GM06990 (cell line): ENCODE measurements around the gene FBXW12.

Source experiments
- DNase-seq: peaks from one replicate; pipeline ENCODE4 v3.0.0-alpha.2; 2011; ENCODE audit not compliant: insufficient read length; ENCODE audit errors: extremely low read depth
- H3K27me3 ChIP-seq: replicated peaks from 2 replicates; pipeline ENCODE4 v1.6.0; 2011; ENCODE audit warnings: low read length; ENCODE audit not compliant: control insufficient read depth, insufficient read depth
- H3K36me3 ChIP-seq: 2 replicates; pipeline ENCODE4 v1.5.1; 2011; ENCODE audit warnings: low read length; ENCODE audit not compliant: control insufficient read depth, insufficient read depth
- H3K4me3 ChIP-seq: replicated peaks from 2 replicates; pipeline ENCODE4 v1.5.1; 2011; ENCODE audit warnings: low read depth, mild to moderate bottlenecking, control low read depth, low read length
- TF ChIP-seq, protein P1 (sequence below): IDR thresholded peaks from 2 replicates; pipeline ENCODE4 v1.5.1; 2011; ENCODE audit warnings: low read length, control low read depth, mild to moderate bottlenecking, inconsistent platforms; ENCODE audit not compliant: insufficient read depth, poor library complexity, severe bottlenecking

The FBXW12 gene

DNA sequence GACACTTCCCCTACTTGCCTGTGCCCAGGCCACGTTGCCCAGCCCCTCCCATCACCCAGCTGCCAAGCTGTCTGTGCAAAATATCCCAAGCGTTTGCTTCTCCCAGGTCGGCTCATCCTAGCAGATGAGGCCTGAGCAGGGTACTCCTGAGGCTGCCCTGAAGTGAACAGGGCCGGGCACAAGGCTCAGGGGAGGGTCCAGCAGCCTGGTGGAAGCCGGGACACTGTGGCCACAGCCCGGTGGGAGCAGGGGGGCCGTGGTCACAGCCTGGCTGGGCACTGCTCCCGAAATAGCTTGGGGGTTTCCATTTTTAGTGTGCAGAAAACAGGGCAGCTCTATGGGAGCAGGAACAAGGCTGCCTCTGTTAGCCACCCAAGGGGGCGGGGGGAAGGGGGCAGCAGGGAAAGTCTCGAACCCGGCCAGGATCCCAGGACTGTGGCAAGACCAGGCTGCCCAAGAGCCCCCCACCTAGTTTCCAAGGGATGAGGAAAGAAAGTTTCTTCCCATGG is 54.4 kb downstream of the FBXW12 start:
- Histone ChIP-seq H3K4me3 (no peak overlapping the region), H3K36me3 (no peaks in the 10 kb centered on the region), H3K27me3 (no peaks in the 10 kb centered on the region)
- TF ChIP-seq, protein P1, sequence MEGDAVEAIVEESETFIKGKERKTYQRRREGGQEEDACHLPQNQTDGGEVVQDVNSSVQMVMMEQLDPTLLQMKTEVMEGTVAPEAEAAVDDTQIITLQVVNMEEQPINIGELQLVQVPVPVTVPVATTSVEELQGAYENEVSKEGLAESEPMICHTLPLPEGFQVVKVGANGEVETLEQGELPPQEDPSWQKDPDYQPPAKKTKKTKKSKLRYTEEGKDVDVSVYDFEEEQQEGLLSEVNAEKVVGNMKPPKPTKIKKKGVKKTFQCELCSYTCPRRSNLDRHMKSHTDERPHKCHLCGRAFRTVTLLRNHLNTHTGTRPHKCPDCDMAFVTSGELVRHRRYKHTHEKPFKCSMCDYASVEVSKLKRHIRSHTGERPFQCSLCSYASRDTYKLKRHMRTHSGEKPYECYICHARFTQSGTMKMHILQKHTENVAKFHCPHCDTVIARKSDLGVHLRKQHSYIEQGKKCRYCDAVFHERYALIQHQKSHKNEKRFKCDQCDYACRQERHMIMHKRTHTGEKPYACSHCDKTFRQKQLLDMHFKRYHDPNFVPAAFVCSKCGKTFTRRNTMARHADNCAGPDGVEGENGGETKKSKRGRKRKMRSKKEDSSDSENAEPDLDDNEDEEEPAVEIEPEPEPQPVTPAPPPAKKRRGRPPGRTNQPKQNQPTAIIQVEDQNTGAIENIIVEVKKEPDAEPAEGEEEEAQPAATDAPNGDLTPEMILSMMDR: no peak
- DNase-seq: no peak

DNA sequence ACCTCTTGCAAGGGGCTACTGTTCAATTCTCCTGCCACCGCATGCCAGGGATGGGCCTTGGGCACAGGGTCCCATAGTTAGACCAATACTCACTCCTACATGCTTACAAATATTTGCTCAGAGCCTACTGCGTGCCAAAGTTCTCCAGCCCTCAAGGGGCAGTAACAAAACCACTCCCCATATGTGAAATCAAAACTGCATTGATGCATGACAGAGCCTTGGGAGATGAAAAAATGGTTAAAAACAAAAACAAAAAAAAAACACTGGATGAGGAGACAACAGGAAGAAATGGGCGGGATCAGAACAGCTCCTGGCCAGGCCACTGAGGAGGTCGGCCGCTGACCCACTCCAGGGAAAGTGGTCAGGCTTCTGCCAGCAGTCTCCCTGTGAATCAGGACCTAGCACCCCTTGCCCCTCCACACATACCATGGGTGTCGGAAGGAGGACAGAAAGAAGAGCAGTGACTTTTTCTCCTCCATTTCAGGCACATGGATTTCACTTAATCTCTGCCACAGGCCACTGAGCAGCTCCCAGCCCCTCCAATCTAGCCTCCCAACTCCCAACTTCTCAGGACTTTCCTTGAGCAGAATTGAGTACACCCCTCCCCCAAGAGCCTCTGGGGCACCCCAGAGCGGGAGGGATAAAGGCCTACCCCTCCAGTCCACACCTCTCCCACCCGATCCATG is 55.1 kb downstream of the FBXW12 start:
- TF ChIP-seq, protein P1: no peak
- no peak overlapping the region for H3K4me3 ChIP-seq
- H3K27me3 ChIP-seq: no peaks in the 10 kb centered on the region
- DNase-seq: no peak
- no peaks in the 10 kb centered on the region for H3K36me3 ChIP-seq

DNA sequence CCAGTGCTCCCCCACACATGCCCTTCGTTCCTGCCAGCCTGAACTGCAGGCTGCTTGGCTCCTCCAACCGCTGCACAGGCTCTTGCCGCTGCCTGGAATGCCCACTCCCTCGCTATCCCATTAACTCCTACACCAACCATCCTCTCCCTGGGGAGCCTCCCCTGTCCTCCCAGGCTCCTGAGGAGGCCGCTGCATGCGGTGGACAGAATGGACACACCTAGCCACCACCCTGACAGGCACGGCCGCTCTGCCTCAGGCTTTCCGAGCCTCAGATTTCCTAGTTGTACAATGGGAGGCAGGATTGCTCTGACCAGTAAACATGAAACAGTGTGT is 55.6 kb downstream of the FBXW12 start:
- no peak for DNase-seq
- no peak overlapping the region for H3K4me3 ChIP-seq
- TF ChIP-seq, protein P1: no peak
- H3K36me3 ChIP-seq: peaks cover 3% of the 10 kb centered on the region; the same call in 1 of the 2 replicates
- H3K27me3 ChIP-seq: no peaks in the 10 kb centered on the region

DNA sequence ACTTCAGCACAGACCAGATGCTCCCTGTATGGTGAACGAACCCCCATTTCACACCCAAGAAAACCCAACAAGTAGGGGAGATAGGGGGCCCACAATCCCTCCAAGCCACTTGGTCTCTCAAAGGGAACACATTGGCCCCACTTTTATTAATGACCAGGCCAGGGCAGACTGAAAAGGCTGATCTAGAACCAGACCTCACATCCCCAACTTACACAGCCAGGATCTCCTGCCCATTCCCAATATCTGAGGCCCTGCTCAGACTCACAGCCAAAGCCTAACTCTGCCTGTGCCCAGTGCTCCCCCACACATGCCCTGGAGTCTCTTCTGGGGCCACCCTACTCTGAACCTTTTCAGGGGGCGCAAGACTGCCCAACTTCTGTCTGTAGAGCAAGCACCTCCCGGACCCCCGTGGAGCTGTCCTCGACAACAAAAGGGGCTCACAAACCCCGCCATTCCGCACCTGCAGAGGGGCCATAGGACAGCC is 56.1 kb downstream of the FBXW12 start:
- Histone ChIP-seq H3K27me3 (no peaks in the 10 kb centered on the region), H3K4me3 (no peak overlapping the region), H3K36me3 (peaks cover 6% of the 10 kb centered on the region)
- DNase-seq: no peak
- TF ChIP-seq, protein P1: no peak

DNA sequence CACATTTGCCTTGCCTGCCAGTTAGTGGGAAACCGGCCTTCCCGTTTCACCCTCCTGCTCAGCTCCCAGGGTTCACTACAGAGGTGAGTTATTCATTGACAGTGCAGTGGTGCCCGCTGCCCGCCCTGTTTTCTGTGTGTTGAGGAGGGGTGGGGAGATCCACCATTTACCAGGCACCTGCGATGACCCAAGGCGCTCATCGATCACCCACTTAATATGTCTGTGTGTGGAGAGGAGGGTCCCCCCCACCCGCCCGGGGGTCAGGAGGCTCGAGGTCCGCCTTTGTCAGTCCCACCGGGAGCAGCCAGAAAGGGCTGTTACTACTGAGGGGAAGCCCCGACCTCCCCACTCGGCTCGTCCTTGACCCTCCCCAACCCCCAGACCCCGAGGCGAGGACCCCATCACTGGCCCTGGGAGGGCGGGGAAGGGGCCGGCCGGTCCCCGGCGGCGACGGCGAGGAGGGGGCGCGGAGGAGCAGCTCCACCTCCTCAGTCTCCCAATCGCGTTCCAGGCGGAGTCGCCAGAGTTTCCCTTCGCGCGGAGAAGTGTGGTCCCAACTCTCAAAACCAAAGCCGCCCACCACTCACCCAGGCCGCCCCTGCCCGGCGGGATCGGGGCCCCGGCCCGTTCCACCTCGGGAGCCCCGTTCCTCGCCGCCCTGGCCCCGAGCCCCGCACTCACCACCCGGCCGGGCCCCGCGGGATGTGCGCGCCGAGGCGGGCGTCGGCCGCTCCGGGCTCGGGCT is 56.7 kb downstream of the FBXW12 start:
- Histone ChIP-seq H3K27me3 (no peaks in the 10 kb centered on the region), H3K36me3 (peaks cover 12% of the 10 kb centered on the region), H3K4me3 (peak overlapping the region; percentile 60)
- no peak for DNase-seq
- TF ChIP-seq, protein P1: no peak
